ENCODE results near the gene ATG4A.

DNA sequence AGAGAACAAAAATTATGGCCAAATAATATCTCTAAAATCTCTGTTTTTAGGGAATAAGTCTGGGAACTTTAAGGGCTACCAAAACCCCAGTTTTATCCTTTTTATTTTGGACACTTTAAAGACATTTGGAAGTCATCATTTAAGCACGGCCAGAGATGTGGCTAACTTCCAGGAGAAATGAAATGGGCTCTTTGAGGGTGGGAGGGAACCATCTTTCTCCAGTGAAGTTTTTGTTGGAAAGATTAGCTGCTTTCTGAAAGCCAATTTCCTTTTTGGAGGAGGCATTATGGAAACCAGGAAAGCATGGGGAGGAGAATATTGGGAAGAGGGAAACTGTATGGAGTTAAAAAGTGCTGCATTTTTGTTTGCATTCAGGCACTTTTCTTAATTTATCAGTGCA, 41.9 kb upstream of the ATG4A start:
- TF ChIP-seq, protein P1, sequence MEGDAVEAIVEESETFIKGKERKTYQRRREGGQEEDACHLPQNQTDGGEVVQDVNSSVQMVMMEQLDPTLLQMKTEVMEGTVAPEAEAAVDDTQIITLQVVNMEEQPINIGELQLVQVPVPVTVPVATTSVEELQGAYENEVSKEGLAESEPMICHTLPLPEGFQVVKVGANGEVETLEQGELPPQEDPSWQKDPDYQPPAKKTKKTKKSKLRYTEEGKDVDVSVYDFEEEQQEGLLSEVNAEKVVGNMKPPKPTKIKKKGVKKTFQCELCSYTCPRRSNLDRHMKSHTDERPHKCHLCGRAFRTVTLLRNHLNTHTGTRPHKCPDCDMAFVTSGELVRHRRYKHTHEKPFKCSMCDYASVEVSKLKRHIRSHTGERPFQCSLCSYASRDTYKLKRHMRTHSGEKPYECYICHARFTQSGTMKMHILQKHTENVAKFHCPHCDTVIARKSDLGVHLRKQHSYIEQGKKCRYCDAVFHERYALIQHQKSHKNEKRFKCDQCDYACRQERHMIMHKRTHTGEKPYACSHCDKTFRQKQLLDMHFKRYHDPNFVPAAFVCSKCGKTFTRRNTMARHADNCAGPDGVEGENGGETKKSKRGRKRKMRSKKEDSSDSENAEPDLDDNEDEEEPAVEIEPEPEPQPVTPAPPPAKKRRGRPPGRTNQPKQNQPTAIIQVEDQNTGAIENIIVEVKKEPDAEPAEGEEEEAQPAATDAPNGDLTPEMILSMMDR (IDR thresholded peaks at IDR 0.05), result no peak
- TF ChIP-seq POLR2A (IDR thresholded peaks at IDR 0.05), result no peak
